Metanephros (tissue), 2 donors: ENCODE measurements around the gene CHSY3. TPM values are rescaled to one million over a fixed set of nuclear protein-coding genes. Genes with fewer than 3 reads are reported as not detected.

ENCODE experiments used
- small RNA-seq: library from RNA; depleted of rRNA; stranded (forward); fragments of <200 nt; gene quantifications from one replicate; pipeline ENCODE3, GENCODE V24; 2014; ENCODE audit warnings: low replicate concordance
- total RNA-seq: library from RNA; depleted of rRNA; stranded (reverse); fragments of >200 nt; gene quantifications from one replicate; pipeline ENCODE4 v1.2.3, GENCODE V29; 2014

Gene CHSY3
- total RNA-seq: 5.1 TPM

GRCh38 chr5:129904102-129904666 is at the start of gene CHSY3:
Gene CHSY3 (plus strand): TSS chr5:129904465.

Small RNAs within 50 kb of the gene (small RNA-seq; reads per million reads assigned to genes)
- gene RNA5SP191 (not detected), gene RNU6ATAC10P (not detected)

Other genes starting within 250 kb of the CHSY3 start
- not detected for gene MINAR2, start 156.4 kb upstream of the CHSY3 start, total RNA-seq